GM12864 (cell line): ENCODE results near the gene CLCN1.
"Not testable (repeated sequence)": the region's sequence is repeated elsewhere in the genome, so short reads cannot be mapped to it uniquely, and the experiment has no call there.

Source experiments
- DNase-seq: peaks from one replicate; pipeline ENCODE4 v3.0.0-alpha.2; 2011; ENCODE audit warnings: low read depth
- H3K4me3 ChIP-seq: 2 replicates; pipeline ENCODE4 v1.5.1; 2011; ENCODE audit warnings: mild to moderate bottlenecking, low read depth, low read length, control low read depth
- TF ChIP-seq, protein P1 (sequence below): IDR thresholded peaks from 2 replicates; pipeline ENCODE4 v1.5.1; 2011; ENCODE audit warnings: low read depth, mild to moderate bottlenecking, moderate library complexity, low read length, control low read depth, inconsistent platforms; ENCODE audit errors: missing control alignments

CLCN1 gene

DNA sequence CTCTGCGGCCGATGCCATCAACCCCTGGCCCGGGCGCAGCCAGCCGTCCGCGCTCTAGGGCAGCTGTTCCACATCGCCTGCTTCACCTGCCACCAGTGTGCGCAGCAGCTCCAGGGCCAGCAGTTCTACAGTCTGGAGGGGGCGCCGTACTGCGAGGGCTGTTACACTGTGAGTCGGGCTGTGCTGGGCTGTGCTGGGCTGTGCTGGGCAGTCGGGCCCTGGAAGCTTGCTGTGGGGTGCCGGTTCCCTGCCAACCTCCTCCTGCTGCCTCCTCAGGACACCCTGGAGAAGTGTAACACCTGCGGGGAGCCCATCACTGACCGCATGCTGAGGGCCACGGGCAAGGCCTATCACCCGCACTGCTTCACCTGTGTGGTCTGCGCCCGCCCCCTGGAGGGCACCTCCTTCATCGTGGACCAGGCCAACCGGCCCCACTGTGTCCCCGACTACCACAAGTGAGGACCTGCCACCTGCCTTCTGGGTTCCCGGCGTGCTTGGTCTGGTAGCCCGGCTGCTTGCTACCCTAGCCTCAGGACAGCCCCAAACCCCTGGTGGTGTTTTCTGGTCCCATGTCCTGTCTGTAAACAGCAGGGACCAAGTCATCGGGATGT is 72.7 kb downstream of the CLCN1 start:
- H3K4me3 ChIP-seq = no peak overlapping the region
- DNase-seq = no peak
- TF ChIP-seq, protein P1, sequence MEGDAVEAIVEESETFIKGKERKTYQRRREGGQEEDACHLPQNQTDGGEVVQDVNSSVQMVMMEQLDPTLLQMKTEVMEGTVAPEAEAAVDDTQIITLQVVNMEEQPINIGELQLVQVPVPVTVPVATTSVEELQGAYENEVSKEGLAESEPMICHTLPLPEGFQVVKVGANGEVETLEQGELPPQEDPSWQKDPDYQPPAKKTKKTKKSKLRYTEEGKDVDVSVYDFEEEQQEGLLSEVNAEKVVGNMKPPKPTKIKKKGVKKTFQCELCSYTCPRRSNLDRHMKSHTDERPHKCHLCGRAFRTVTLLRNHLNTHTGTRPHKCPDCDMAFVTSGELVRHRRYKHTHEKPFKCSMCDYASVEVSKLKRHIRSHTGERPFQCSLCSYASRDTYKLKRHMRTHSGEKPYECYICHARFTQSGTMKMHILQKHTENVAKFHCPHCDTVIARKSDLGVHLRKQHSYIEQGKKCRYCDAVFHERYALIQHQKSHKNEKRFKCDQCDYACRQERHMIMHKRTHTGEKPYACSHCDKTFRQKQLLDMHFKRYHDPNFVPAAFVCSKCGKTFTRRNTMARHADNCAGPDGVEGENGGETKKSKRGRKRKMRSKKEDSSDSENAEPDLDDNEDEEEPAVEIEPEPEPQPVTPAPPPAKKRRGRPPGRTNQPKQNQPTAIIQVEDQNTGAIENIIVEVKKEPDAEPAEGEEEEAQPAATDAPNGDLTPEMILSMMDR = no peak

DNA sequence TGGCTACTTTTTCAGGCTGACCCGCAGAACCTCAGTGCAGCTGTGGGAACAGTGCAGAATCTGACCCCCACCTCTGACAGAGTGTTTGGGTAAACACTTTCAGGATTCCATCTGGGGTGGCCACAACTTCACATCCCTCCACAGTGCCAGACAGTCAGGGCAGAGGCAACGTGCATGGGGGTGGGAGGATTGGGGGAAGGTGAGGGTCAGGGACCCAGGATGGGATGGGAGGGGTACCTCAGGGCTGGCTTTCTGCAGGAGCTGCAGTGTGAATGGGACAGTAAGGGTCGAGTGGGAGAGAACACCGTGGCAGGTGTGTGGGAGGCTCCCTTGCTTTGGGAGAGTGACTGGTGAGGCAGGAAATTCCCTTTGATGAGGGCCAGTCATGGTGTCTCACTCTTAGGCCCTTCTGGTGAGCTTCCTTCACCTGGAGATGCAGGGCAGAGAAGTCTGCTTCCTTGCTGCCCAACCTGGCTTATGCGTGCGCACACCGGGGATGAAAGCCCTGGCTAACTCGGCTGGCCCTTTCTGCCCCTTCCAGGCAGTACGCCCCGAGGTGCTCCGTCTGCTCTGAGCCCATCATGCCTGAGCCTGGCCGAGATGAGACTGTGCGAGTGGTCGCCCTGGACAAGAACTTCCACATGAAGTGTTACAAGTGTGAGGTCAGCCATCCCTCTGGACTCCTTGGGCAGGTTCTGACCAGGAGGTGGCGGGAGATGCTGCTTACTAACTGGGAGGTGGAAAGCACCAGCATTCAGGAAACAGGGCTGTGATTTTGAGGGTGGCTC is 73.6 kb downstream of the CLCN1 start:
- no peak for DNase-seq
- H3K4me3 ChIP-seq = no peak overlapping the region
- TF ChIP-seq, protein P1 = no peak

- DNase-seq = no peak
- no peak overlapping the region for H3K4me3 ChIP-seq
- TF ChIP-seq, protein P1 = no peak
These were observed 74.3 kb downstream of the CLCN1 start for GRCh38 chr7:143390104-143390772.

DNA sequence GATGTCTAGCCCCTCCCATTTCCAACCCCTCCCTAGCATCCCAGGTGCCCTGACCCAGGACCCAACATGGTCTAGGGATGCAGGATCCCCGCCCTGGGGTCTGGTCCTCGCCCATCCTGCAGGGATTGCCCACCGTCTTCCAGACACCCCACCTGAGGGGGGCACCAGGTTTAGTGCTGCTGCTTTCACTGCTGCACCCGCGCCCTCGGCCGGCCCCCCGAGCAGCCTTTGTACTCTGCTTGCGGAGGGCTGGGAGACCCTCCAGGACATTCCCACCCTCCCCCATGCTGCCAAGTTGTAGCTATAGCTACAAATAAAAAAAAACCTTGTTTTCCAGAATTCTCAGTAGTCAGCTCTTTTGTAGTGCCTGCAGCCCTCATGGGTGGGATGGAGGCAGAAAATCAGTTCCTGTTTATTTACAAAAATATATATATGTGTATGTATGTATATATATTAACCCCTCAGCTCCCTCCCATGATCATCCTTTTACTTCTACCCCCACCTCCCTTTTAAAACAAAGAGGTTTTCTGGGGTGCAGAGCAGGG is 74.9 kb downstream of the CLCN1 start:
- no peak for DNase-seq
- H3K4me3 ChIP-seq = no peak overlapping the region
- TF ChIP-seq, protein P1 = no peak

- TF ChIP-seq, protein P1 = no peak
- no peak for DNase-seq
- H3K4me3 ChIP-seq = no peak overlapping the region
These were observed 75.8 kb downstream of the CLCN1 start for GRCh38 chr7:143391462-143392404.

DNA sequence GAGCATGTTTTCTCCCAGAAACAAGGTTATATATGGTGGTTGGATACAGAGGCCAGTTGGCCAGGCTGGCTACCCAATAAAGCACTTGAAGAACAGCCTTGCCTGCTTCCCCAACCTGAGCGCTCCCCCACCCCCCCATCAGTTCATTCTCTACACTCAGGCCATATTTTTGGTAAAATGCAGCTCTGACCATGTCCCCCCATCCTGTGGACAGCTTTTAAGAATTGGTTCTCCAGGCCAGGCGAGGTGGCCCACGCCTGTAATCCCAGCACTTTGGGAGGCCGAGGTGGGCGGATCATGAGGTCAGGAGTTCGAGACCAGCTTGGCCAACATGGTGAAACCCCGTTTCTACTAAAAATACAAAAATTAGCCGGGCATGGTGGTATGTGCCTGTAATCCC is 76.5 kb downstream of the CLCN1 start:
- DNase-seq, H3K4me3 ChIP-seq: not testable (repeated sequence)
